DND-41 (cell line): ENCODE measurements around the gene GABRG3.

ENCODE experiments used
- EZH2 ChIP-seq: IDR thresholded peaks from 3 replicates; pipeline ENCODE4 v1.6.1; 2012; ENCODE audit warnings: borderline replicate concordance, low read depth, mild to moderate bottlenecking, moderate library complexity, low read length, inconsistent platforms; ENCODE audit not compliant: severe bottlenecking
- TF ChIP-seq, protein P1 (sequence below): IDR thresholded peaks from 2 replicates; pipeline ENCODE4 v1.5.1; 2012; ENCODE audit warnings: borderline replicate concordance, low read length, moderate library complexity, mild to moderate bottlenecking; ENCODE audit not compliant: poor library complexity, severe bottlenecking; ENCODE audit errors: extremely low read depth

DNA sequence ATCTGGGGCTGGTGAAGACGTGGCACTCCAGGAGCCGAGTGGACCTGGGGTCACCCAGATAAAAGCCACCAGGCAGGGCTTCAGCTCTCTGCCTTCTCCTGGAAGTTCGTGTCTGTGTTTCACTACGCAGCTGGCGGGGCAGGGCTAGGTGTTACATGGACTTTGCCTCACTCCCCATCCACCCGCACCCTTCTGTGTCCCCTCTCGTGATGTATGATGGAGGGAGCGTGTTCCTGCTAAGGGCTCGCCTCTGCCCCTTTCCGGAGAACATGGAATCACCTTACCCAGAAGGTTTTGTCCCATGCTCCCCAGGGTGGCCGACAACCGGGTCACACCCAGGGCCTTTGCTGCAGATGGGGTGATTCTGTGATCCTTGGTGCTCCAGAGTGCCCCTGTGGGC, 96.2 kb downstream of the GABRG3 start:
- TF ChIP-seq, protein P1, sequence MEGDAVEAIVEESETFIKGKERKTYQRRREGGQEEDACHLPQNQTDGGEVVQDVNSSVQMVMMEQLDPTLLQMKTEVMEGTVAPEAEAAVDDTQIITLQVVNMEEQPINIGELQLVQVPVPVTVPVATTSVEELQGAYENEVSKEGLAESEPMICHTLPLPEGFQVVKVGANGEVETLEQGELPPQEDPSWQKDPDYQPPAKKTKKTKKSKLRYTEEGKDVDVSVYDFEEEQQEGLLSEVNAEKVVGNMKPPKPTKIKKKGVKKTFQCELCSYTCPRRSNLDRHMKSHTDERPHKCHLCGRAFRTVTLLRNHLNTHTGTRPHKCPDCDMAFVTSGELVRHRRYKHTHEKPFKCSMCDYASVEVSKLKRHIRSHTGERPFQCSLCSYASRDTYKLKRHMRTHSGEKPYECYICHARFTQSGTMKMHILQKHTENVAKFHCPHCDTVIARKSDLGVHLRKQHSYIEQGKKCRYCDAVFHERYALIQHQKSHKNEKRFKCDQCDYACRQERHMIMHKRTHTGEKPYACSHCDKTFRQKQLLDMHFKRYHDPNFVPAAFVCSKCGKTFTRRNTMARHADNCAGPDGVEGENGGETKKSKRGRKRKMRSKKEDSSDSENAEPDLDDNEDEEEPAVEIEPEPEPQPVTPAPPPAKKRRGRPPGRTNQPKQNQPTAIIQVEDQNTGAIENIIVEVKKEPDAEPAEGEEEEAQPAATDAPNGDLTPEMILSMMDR: no peak
- TF ChIP-seq EZH2: no peak
